ENCODE data around the gene SRRM1. TPM values are rescaled to one million over a fixed set of nuclear protein-coding genes. Genes with fewer than 3 reads are reported as not detected.

SRRM1 gene
- total and polyA plus RNA-seq, 9 of the 15 experiments (the other 6 are each of a cell fraction or from before 2014, with no cell fraction given): 54.5 to 268 (median 115) TPM

DNA sequence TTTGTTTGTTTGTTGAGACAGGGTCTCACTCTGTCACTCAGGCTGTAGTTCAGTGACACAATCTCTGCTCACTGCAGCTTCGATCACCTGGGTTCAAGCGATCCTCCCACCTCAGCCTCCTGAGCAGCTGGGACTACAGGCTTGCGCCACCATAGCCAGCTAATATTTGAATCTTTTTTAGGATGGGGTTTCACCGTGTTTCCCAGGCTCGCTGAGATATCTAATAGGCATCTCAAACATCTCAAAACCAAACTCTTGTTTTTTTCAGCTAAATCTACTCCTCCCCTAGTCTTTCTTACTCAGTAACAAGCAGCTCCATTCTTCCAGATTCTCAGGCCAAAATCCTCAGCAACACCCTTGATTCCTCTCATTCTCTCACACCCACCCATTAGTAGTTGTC lies 22.0 kb upstream of the SRRM1 start (continued):
- TF ChIP-seq ZNF146 (CRISPR knock-in tag; IDR thresholded peaks at IDR 0.05; ENCODE audit: unreplicated experiment): no peak
- TF ChIP-seq, protein P1, sequence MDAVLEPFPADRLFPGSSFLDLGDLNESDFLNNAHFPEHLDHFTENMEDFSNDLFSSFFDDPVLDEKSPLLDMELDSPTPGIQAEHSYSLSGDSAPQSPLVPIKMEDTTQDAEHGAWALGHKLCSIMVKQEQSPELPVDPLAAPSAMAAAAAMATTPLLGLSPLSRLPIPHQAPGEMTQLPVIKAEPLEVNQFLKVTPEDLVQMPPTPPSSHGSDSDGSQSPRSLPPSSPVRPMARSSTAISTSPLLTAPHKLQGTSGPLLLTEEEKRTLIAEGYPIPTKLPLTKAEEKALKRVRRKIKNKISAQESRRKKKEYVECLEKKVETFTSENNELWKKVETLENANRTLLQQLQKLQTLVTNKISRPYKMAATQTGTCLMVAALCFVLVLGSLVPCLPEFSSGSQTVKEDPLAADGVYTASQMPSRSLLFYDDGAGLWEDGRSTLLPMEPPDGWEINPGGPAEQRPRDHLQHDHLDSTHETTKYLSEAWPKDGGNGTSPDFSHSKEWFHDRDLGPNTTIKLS (IDR thresholded peaks at IDR 0.05; ENCODE audit: borderline replicate concordance, low read depth): no peak
- TF ChIP-seq GTF2A2 (tag; IDR thresholded peaks at IDR 0.05): no peak

DNA sequence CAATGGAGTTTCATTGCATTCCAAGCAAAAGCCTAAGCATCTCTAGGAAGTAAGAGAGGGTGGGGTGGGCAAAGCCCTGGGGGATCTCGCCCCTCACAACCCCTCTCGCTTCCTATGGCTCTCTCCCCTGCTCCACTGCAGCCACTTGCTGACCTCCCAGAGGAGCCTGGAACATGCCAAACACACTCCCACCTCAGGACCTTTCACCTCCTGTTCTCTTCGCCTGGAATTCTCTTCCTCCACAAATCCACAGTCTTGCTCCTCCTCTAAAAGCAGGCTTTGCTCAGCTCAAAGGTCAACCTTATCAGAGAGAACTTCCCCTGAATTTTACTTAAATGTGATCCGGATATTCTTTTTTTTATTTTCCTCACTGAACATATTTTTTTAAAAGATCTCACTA lies 20.9 kb upstream of the SRRM1 start:
- H3K4me2 ChIP-seq (ENCODE audit: insufficient read depth, low read length): no peak overlapping the region
- no peaks in the 10 kb centered on the region for H3K4me1 ChIP-seq (replicated peaks in 1 of 2; ENCODE audit: control insufficient read depth in 2 of 2, insufficient read depth in 2 of 2, low read length in 2 of 2)
- WGBS (ENCODE audit: insufficient coverage, low coverage, missing lambda C conversion rate): 0% methylated on average over 2 of the region's 4 CpGs
- H4K20me1 ChIP-seq (replicated peaks; ENCODE audit: control insufficient read depth, insufficient read depth, low read length): no peaks in the 10 kb centered on the region
- ChIA-PET POLR2A (interaction anchor here (1.1 to 1.6 kb wide), 3 partner anchors 9 to 42 kb away, joined by 3 to 6 read pairs (median 5); no protein-coding TSS in a partner anchor), CTCF (ENCODE audit: low intra/inter-chr PET ratio) (no interaction called here)
- H3K4me3 ChIP-seq: no peak overlapping the region
- peaks cover 35 to 62% of the 10 kb centered on the region in 2 experiments for H3K27me3 ChIP-seq (ENCODE audit: control insufficient read depth in 2 of 2, insufficient read depth in 2 of 2, low read length in 2 of 2)
- intact Hi-C loops (cut with micrococcal nuclease): no loop called here
- DNase-seq (ENCODE audit: extremely low read depth in 1 of 4, low spot score in 3 of 4) (no peak), ATAC-seq (no peak), FAIRE-seq (no peak)
- in situ Hi-C loops (cut with MboI): no loop called here
- no peaks in the 10 kb centered on the region for H3K36me3 ChIP-seq (ENCODE audit: control insufficient read depth, insufficient read depth, low read length)
- no peaks in the 10 kb centered on the region for H3K9me1 ChIP-seq (ENCODE audit: control insufficient read depth, insufficient read depth, low read length)
- no TSS peak for BruUV-seq (replicated peaks)
- no peak overlapping the region for H2AFZ ChIP-seq (ENCODE audit: low read depth, low read length)
- no peaks in the 10 kb centered on the region for H3K9me3 ChIP-seq (replicated peaks; ENCODE audit: control insufficient read depth, insufficient read depth, low read depth, low read length)
- H3K9ac ChIP-seq (ENCODE audit: insufficient read depth in 1 of 2, low read depth in 2 of 2, low read length in 2 of 2): no peak overlapping the region
- H3K79me2 ChIP-seq (ENCODE audit: control insufficient read depth, insufficient read depth, low read length): no peaks in the 10 kb centered on the region
- no peak overlapping the region for H3K27ac ChIP-seq (ENCODE audit: extremely low read depth, low read depth, low read length)
- TF ChIP-seq ZNF77 (CRISPR knock-in tag; IDR thresholded peaks at IDR 0.05) (no peak), CHD1 (IDR thresholded peaks at IDR 0.05; ENCODE audit: low read length) (no peak), XRCC4 (IDR thresholded peaks at IDR 0.05; ENCODE audit: extremely low read depth, insufficient read depth, insufficient read length) (no peak), NFYB (IDR thresholded peaks at IDR 0.05; ENCODE audit: extremely low read depth, insufficient read length) (no peak), FOSL1 (tag; conservative IDR thresholded peaks at IDR 0.05) (no peak), SMAD4 (CRISPR knock-in tag; conservative IDR thresholded peaks at IDR 0.05) (no peak), ATF1 (CRISPR knock-in tag; IDR thresholded peaks at IDR 0.05) (no peak), ATF1 (tag; IDR thresholded peaks at IDR 0.05) (no peak)
- TF ChIP-seq, protein P2, sequence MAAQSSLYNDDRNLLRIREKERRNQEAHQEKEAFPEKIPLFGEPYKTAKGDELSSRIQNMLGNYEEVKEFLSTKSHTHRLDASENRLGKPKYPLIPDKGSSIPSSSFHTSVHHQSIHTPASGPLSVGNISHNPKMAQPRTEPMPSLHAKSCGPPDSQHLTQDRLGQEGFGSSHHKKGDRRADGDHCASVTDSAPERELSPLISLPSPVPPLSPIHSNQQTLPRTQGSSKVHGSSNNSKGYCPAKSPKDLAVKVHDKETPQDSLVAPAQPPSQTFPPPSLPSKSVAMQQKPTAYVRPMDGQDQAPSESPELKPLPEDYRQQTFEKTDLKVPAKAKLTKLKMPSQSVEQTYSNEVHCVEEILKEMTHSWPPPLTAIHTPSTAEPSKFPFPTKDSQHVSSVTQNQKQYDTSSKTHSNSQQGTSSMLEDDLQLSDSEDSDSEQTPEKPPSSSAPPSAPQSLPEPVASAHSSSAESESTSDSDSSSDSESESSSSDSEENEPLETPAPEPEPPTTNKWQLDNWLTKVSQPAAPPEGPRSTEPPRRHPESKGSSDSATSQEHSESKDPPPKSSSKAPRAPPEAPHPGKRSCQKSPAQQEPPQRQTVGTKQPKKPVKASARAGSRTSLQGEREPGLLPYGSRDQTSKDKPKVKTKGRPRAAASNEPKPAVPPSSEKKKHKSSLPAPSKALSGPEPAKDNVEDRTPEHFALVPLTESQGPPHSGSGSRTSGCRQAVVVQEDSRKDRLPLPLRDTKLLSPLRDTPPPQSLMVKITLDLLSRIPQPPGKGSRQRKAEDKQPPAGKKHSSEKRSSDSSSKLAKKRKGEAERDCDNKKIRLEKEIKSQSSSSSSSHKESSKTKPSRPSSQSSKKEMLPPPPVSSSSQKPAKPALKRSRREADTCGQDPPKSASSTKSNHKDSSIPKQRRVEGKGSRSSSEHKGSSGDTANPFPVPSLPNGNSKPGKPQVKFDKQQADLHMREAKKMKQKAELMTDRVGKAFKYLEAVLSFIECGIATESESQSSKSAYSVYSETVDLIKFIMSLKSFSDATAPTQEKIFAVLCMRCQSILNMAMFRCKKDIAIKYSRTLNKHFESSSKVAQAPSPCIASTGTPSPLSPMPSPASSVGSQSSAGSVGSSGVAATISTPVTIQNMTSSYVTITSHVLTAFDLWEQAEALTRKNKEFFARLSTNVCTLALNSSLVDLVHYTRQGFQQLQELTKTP (IDR thresholded peaks at IDR 0.05; ENCODE audit: low read depth in 1 of 2, partially characterized antibody in 2 of 2): no peak
- TF ChIP-seq, protein P3, sequence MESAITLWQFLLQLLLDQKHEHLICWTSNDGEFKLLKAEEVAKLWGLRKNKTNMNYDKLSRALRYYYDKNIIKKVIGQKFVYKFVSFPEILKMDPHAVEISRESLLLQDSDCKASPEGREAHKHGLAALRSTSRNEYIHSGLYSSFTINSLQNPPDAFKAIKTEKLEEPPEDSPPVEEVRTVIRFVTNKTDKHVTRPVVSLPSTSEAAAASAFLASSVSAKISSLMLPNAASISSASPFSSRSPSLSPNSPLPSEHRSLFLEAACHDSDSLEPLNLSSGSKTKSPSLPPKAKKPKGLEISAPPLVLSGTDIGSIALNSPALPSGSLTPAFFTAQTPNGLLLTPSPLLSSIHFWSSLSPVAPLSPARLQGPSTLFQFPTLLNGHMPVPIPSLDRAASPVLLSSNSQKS (CRISPR knock-in tag; IDR thresholded peaks at IDR 0.05): no peak
- TF ChIP-seq, protein P4, sequence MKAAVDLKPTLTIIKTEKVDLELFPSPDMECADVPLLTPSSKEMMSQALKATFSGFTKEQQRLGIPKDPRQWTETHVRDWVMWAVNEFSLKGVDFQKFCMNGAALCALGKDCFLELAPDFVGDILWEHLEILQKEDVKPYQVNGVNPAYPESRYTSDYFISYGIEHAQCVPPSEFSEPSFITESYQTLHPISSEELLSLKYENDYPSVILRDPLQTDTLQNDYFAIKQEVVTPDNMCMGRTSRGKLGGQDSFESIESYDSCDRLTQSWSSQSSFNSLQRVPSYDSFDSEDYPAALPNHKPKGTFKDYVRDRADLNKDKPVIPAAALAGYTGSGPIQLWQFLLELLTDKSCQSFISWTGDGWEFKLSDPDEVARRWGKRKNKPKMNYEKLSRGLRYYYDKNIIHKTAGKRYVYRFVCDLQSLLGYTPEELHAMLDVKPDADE (conservative IDR thresholded peaks at IDR 0.05; ENCODE audit: control insufficient read depth, low read depth, low read length): no peak
